HG03520 (cell line): ENCODE results near the gene CEBPB.

Experiments used
- ATAC-seq: cut with Tn5 transposase; IDR thresholded peaks from one replicate; pipeline ENCODE4 v1.9.1; 2021; ENCODE audit warnings: mild to moderate bottlenecking, moderate library complexity; ENCODE audit not compliant: unreplicated experiment

The CEBPB gene

DNA sequence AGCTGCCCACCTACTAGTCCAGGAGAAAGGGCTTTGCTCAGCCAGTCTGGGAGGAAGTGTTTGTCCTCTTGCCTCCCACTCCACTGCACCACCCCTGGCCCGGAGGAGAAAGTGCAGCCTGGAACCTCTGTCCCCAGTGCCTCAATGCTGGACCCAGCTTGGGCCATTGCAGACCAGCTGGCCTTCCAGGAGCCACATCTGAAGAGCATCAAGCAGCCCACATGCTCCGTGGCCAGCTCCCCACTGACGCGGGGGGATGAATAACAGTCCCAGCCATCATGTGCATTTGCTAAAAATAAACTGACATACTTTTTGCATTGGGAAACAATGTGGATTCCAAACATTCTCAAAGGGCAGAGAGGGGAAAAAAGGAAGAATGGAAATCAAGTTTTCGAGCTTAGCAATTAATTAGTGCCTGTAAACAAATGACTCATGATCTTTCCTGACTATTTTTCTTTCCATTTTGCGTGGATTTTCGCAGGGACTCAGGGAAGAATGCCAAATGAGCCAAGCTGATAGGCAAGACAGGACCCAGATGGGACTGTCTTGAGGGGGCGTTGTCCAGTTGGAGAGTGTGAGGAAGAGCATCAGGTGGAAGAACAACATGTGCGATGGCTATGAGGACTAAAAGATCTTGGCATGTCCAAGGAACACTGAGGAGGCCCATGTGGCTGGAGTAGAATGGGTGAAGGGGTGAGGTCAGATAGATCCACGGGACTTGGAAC lies 34.1 kb downstream of the CEBPB start:
- no peak for ATAC-seq

DNA sequence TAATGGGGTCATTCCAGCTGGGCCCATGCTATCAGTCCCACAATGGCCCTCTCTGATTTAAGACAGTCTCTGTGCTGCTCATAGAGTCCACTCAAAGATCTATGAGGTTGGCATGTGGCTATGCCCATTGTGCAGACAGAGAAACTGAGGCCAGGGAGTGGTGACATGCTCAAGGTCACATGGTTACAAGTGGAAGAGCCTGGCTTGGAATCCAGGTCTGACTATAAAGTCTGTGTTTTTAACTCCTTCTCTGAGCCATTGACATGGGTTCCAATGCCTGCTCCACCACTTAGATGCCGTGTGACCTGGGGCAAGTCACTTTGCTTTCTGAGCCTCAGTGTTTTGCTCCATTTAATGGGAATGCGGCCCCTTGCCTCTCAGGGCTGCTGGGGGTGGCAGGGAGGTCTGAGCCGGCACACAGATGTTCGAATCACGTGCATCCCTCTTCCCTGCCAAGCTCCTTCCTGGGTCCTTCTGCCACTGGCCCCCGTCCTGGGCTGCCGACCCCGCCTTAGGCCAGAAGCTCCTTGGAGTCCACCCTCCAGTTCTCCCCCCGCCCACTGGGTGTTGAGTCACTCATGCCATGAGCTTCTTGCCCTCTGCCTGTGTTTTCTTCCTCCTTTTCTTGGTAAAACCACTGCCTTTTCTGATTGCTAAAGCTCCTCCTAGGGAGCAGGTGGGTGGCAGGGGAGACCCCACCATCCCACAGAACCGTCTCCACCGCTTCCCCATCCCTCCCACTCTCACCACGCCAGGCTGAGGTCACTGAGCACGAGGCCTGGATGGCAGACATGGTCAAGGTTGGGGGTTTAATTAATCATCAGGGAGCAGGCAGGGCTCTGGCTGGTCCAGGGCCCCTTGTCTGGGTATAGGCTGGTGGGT lies 35.7 kb downstream of the CEBPB start:
- no peak for ATAC-seq

DNA sequence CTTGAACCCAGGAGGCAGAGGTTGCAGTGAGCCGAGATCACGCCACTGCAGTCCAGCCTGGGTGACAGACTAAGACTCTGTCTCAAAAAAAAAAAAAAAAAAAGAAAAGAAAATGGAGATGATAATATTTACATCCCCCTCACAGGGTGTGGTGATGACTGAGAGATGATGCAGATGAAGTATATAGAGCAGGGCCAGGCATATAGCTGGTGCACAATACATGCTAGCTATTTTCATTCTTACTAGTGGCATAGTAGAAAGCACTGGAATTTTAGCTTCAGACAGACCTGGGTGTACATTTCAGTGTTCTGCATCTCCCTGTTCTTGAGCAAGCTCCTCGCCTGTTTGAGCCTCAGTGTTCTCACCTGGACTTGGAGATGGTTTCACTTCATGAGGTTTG lies 36.9 kb downstream of the CEBPB start:
- ATAC-seq = no peak

DNA sequence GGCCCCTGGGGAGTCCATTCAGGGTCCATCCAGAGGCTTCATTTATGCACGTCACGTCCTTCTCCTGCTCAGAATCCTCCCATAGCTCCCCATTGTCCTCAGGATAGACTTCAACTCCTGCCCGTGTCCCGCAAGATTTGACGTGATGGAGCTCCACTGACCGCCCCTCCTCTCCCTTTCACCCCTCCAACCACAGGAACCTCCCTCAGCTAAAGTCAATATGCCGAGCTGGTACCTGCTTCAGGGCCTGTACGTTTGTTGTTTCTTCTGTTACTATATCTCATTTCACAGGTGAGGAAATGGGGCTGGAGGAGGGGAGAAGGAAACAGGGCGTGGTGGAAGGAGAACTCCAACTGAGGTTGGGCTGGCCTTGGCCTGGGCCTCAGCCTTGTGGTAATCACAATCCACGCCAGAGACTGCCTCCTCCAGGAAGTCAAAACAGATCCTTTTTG lies 38.6 kb downstream of the CEBPB start:
- no peak for ATAC-seq

DNA sequence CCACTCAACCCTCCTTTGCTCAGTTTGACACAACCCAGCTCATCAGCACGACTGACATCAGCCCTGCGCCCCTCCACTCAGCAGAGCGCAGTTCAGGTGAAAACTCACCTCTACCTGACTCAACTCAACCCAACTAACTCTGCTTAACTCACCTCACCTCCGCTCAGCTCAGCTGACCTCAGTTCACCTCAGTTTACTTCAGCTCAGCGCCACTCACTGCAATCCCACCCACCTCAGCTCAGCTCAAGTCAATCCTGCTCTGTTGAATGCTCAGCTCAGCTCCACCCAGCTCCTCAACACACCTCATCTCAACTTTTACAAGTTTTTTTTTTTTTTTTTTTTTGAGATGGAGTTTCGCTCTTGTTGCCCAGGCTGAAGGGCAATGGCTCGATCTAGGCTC lies 39.6 kb downstream of the CEBPB start:
- no peak for ATAC-seq

DNA sequence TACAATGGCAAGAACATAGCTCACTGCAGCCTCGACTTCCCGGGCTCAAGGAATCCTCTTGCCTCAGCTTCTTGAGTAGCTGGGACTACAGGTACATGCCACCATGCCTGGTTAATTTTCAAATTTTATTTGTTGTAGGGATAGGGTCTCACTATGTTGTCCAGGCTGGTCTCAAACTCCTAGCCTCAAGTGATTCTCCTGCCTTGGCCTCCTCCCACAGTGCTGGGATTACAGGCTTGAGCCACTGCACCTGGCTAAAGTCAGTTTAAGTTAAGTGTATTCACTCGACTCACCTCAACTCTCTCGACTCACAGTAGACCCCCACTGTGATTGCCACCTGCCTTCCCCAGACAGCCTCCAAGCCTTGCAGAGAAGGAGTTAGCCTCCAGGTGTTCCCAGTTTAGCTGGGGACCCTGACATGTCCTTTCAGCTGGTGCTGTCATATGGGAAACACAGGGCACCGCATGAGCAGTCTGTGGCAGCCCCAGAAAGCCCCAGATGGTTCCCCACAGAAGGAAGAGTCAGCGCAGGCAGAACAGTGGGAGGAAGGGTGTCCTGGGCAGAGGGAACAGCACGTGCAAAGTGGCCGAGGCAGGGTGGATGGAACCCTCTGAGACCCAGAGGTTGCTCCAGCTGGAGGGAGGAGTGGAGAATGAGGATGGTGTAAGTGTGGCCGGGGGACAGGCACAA lies 40.4 kb downstream of the CEBPB start:
- ATAC-seq = no peak

DNA sequence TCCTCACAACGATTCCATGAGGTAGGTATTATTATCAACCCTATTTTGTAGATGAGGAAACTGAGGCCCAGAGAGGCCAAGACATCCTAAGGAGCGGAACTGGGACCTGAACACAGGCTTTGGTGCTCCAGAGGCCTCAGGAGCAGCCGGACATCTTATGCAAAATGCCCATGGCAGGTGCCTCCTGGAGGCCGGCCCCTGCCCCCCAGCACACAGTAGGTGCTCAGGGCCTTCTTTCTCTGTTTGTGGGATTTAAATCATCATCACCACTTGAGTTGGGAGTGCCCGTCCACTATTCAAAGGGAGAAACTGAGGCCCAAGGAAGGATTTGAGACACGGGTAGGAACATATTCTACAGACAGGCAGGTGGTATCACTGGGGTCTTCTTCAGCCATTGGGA lies 41.2 kb downstream of the CEBPB start:
- ATAC-seq = no peak

DNA sequence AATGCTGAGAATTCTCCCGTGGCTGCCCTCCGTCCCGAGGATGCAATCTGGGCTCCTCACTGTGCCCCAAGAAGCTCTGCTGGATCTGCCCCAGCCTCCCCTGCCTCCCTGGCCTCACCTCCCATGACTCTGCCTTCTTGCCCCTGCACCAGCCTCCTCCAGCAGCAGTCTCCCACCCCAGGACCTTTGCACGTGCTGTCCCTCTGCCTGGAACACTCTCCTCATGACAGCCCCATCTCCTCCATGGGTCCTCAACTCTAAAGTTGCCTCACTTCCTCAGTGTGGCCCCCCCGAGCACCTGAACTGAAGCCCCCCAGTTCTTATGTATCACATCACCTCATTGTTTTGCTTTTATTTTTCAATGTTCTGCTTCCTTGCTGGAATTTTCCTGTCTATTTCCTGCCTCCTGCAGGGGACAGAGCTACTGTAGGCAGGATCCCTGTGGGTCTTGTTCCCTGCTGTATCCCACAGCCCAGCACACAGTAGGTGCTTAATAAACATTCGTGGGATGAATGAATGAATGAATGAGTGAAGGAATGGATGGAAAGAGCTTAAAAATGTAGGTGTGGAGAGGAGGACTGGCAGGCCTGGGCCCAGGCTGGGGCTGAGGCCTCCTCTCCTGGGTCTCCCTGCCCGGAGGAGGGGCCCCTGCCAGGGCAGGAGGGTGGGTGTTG lies 42.2 kb downstream of the CEBPB start:
- no peak for ATAC-seq

DNA sequence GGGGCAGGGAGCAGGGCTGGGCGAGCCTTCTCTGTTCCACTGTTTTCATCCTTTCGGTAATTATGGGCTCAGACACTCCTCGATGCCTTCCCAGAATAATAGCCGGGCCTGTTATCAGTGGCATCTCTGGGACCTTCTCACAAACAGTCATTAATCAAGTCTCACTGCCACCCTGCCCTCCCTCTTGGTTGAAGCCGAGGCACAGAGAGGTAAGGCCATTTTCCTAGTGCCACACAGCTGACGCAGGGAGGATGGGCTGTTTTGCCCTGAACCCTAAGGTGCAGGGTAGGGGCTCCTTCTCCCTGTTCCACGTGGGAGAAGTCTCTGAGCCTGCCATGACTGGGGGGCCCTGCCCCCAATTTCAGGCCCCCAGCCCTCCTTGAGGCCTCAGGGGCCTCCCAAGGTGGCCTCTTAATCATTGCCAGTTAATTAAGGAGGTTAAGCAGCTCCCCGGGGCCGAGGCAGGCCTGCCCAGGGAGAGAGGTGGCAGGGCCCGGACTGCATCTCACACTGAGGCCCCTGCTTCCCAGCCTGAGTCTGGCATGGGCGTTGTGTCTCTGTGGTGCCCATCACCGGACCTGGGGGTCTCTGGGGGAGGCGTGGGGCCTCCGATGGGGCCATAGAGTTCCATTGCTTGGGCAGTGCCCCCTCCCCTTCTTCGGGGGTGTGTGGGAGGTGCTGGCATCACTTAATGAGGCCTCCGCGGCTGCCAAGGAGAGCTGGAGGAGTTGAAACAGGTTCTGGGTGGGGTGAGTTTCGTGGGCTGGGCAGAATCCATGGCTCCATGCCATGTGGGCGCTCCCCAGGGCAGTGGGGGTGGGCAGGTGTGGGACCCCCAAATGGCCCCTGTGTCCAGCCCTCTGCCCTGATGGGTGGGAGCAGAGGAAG lies 42.9 kb downstream of the CEBPB start:
- ATAC-seq = no peak

DNA sequence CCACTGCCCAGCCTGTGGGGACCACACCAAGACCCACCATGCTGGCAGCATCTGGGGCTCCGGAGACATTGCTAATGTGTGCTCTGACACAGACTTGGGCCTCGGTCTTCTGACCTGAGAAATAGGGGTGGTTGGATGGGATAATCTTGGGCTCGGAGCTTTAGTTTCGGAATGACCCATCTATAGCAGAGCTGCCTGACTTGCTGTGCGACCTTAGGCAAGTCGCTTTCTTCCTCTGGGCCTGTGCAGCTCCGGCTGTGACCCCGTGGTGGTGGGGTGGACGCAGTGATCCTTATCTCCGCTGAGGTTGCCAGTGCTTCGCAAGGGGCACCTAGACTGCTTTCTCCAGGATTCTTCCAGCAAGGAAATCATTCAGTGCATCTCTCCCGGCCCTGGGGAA lies 43.7 kb downstream of the CEBPB start:
- ATAC-seq = no peak

DNA sequence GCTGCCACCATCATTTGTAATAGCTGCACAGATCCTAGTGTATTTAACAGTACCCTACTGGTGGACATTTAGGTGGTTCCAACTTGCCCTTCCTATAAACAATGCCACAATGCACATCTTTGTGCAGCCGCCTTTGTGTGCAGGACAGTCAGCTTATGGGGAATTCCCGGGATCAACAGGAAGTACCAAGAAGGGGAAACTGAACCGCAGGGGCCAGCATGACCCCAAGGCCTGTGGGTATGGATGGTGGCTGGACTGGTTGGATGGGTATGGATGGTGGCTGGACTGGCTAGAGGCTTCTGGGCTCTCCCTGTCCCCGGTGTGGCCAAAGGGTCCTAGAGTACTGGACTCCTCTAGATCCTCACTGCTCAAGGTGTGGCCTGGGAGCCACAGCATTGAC lies 46.7 kb downstream of the CEBPB start:
- ATAC-seq = no peak

DNA sequence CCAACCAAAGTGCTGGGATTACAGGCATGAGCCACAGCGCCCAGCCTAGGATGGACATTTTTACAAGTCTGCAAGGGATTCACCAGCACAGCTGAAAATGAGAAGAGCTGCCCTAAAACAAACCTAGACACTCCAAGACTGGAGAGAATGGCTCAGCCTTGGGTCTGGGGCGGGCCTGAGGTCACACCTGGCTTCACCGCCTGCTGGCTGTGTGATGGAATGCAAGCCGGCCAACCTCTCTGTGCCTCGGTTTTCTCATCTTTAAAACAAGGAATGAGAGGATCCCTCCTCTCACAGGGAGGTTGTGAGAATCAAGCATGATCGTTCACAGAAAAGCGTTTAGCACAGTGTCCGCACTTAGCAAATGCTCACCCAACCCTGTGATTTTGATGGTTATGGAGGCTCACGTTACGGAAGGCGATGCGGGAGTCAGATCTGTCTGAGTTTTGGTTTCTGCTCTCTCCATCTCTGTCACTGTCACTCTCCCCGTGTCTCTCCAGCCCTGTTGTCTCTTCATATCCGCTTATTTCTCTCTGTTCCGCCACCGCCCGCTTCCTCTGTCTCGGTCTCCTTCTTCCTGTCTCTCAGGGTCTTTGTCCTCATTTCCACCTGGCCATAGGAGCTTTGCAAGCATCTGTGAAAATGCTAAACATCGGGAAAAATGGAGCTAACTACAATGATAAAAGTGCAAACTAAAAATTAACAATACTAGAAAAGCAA lies 47.6 kb downstream of the CEBPB start:
- no peak for ATAC-seq

DNA sequence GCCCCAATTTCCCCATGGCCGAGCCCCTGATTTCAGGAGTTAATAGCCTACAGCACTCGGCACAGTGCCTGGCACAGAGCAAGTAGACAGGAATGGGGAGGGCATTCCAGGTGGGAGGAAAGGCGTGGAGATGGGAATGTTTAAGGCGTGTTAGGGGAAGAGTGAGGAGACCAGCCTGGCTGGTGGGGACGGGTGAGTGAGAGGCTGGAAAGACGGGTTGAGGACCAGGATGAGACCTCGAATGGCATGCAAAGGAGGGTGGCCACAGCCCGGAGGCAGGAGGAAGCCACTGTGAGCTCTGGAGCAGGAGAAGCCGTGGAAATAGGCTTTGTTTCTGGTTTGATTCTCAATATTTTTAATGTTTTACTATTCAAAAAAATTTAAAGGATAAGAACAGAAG lies 49.5 kb downstream of the CEBPB start:
- ATAC-seq = no peak

DNA sequence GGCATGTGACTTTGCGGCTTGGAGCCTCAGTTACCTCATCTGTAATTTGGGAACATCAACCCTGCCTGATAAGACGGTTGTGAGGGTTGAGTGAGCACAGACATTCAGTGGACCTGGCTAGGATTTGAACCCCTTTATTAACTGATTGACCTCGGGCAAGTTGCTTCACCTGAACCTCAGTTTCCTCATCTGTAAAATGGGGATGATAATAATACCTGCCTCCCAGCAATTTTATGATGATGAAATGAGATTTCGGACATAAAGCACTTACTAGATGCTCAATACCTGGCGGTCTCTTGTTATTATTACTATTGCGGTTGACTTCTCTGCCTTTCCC lies 51.5 kb downstream of the CEBPB start:
- no peak for ATAC-seq
